ENCODE data around the gene THOP1.

THOP1 gene

GRCh38 chr19:2756921-2757881 lies 28.1 kb upstream of the THOP1 start:
- Histone ChIP-seq H3K27ac (ENCODE audit: low read depth, low read length) (no peak overlapping the region), H3K79me2 (ENCODE audit: control insufficient read depth, low read length) (no peaks in the 10 kb centered on the region), H3K36me3 (ENCODE audit: control insufficient read depth, low read length) (peaks cover 66% of the 10 kb centered on the region), H3K4me2 (ENCODE audit: low read length) (no peak overlapping the region), H3F3A (ENCODE audit: control insufficient read depth, insufficient read depth) (no peaks in the 10 kb centered on the region), H4K20me1 (ENCODE audit: control insufficient read depth, insufficient read depth, low read depth, low read length) (no peaks in the 10 kb centered on the region), H3K4me1 (ENCODE audit: control insufficient read depth, low read length) (no peaks in the 10 kb centered on the region), H3K9me3 (ENCODE audit: control insufficient read depth, insufficient read depth, low read length) (no peaks in the 10 kb centered on the region), H3K9me2 (replicated peaks; ENCODE audit: control insufficient read depth, low read length) (no peaks in the 10 kb centered on the region), H3K4me3 (ENCODE audit: low read length) (no peak overlapping the region), H3K27me3 (ENCODE audit: control insufficient read depth, low read length) (no peaks in the 10 kb centered on the region)
- TF ChIP-seq EZH2phosphoT487 (IDR thresholded peaks at IDR 0.05; ENCODE audit: borderline replicate concordance, low read length), result no peak
- no peak for TF ChIP-seq CTCF (IDR thresholded peaks at IDR 0.05; ENCODE audit: low read depth, low read length, poor library complexity, severe bottlenecking)

GRCh38 chr19:2758601-2759313 lies 26.5 kb upstream of the THOP1 start:
- no peaks in the 10 kb centered on the region for H3K79me2 ChIP-seq (ENCODE audit: control insufficient read depth, low read length)
- no peaks in the 10 kb centered on the region for H3K27me3 ChIP-seq (ENCODE audit: control insufficient read depth, low read length)
- H3K27ac ChIP-seq (ENCODE audit: low read depth, low read length), result no peak overlapping the region
- H3K4me3 ChIP-seq (ENCODE audit: low read length), result no peak overlapping the region
- H4K20me1 ChIP-seq (ENCODE audit: control insufficient read depth, insufficient read depth, low read depth, low read length), result no peaks in the 10 kb centered on the region
- H3K9me2 ChIP-seq (replicated peaks; ENCODE audit: control insufficient read depth, low read length), result no peaks in the 10 kb centered on the region
- H3K4me1 ChIP-seq (ENCODE audit: control insufficient read depth, low read length), result no peaks in the 10 kb centered on the region
- no peaks in the 10 kb centered on the region for H3K9me3 ChIP-seq (ENCODE audit: control insufficient read depth, insufficient read depth, low read length)
- H3K36me3 ChIP-seq (ENCODE audit: control insufficient read depth, low read length), result peaks cover 82% of the 10 kb centered on the region
- no peaks in the 10 kb centered on the region for H3F3A ChIP-seq (ENCODE audit: control insufficient read depth, insufficient read depth)
- H3K4me2 ChIP-seq (ENCODE audit: low read length), result no peak overlapping the region
- TF ChIP-seq EZH2phosphoT487 (IDR thresholded peaks at IDR 0.05; ENCODE audit: borderline replicate concordance, low read length) (no peak), CTCF (IDR thresholded peaks at IDR 0.05; ENCODE audit: low read depth, low read length, poor library complexity, severe bottlenecking) (no peak)

GRCh38 chr19:2759362-2759761 lies 25.9 kb upstream of the THOP1 start:
- Histone ChIP-seq H3K79me2 (ENCODE audit: control insufficient read depth, low read length) (no peaks in the 10 kb centered on the region), H3F3A (ENCODE audit: control insufficient read depth, insufficient read depth) (no peaks in the 10 kb centered on the region), H4K20me1 (ENCODE audit: control insufficient read depth, insufficient read depth, low read depth, low read length) (no peaks in the 10 kb centered on the region), H3K9me2 (replicated peaks; ENCODE audit: control insufficient read depth, low read length) (no peaks in the 10 kb centered on the region), H3K4me2 (ENCODE audit: low read length) (no peak overlapping the region), H3K4me3 (ENCODE audit: low read length) (no peak overlapping the region), H3K4me1 (ENCODE audit: control insufficient read depth, low read length) (no peaks in the 10 kb centered on the region), H3K36me3 (ENCODE audit: control insufficient read depth, low read length) (peaks cover 82% of the 10 kb centered on the region), H3K9me3 (ENCODE audit: control insufficient read depth, insufficient read depth, low read length) (no peaks in the 10 kb centered on the region), H3K27ac (ENCODE audit: low read depth, low read length) (no peak overlapping the region), H3K27me3 (ENCODE audit: control insufficient read depth, low read length) (no peaks in the 10 kb centered on the region)
- TF ChIP-seq CTCF (IDR thresholded peaks at IDR 0.05; ENCODE audit: low read depth, low read length, poor library complexity, severe bottlenecking), result no peak
- no peak for TF ChIP-seq EZH2phosphoT487 (IDR thresholded peaks at IDR 0.05; ENCODE audit: borderline replicate concordance, low read length)
